MV-4-11 (cell line): ENCODE data around the gene SUPT7L.
"Not testable (repeated sequence)": the region's sequence is repeated elsewhere in the genome, so short reads cannot be mapped to it uniquely, and the experiment has no call there.

ENCODE experiments used
- DNase-seq: peaks from one replicate; lab custom pipeline; 2025; lab: John Stamatoyannopoulos, UW

SUPT7L gene

GRCh38 chr2:27685577-27685976 is 22.2 kb upstream of the SUPT7L start:
- DNase-seq = no peak

- DNase-seq = not testable (repeated sequence)
Measured at GRCh38 chr2:27685006-27685405, 21.6 kb upstream of the SUPT7L start.

GRCh38 chr2:27683390-27684071 is 20.1 kb upstream of the SUPT7L start:
- DNase-seq = peak; percentile 85

GRCh38 chr2:27682334-27682771 is 18.9 kb upstream of the SUPT7L start:
- DNase-seq = peak; percentile 72

GRCh38 chr2:27681841-27682240 is 18.4 kb upstream of the SUPT7L start:
- no peak for DNase-seq

- no peak for DNase-seq
Measured at GRCh38 chr2:27680571-27680970, 17.2 kb upstream of the SUPT7L start.

GRCh38 chr2:27672723-27673486 is 9.5 kb upstream of the SUPT7L start:
- no peak for DNase-seq

- no peak for DNase-seq
Measured at GRCh38 chr2:27671235-27671634, 7.8 kb upstream of the SUPT7L start.

GRCh38 chr2:27667446-27667845 is 4.0 kb upstream of the SUPT7L start:
- no peak for DNase-seq

- peak; percentile 16 for DNase-seq
Measured at GRCh38 chr2:27664622-27665363, 1.4 kb upstream of the SUPT7L start.

- DNase-seq = no peak
Measured at GRCh38 chr2:27664154-27664574, 750 bp upstream of the SUPT7L start.

GRCh38 chr2:27661371-27661770 is 2.0 kb downstream of the SUPT7L start:
- DNase-seq = no peak

- DNase-seq = no peak
Measured at GRCh38 chr2:27655155-27655951, 8.1 kb downstream of the SUPT7L start.

GRCh38 chr2:27653397-27653796 is 10.0 kb downstream of the SUPT7L start:
- no peak for DNase-seq

- no peak for DNase-seq
Measured at GRCh38 chr2:27652790-27653189, 10.6 kb downstream of the SUPT7L start.

- DNase-seq = no peak
Measured at GRCh38 chr2:27652341-27652740, 11.1 kb downstream of the SUPT7L start.

GRCh38 chr2:27651056-27651455 is 12.4 kb downstream of the SUPT7L start:
- no peak for DNase-seq

GRCh38 chr2:27647737-27648136 is 15.7 kb downstream of the SUPT7L start:
- DNase-seq = no peak

- no peak for DNase-seq
Measured at GRCh38 chr2:27647289-27647688, 16.1 kb downstream of the SUPT7L start.

GRCh38 chr2:27645197-27645596 is 18.2 kb downstream of the SUPT7L start:
- no peak for DNase-seq

- DNase-seq = no peak
Measured at GRCh38 chr2:27640722-27641245, 22.6 kb downstream of the SUPT7L start.

GRCh38 chr2:27638709-27639108 is 24.7 kb downstream of the SUPT7L start:
- no peak for DNase-seq
